ENCODE data around the gene FRMD5. TPM values are rescaled to one million over a fixed set of nuclear protein-coding genes. Genes with fewer than 3 reads are reported as not detected.

The FRMD5 gene
- total RNA-seq, 3 donors from 2014 or later (not counting 1 experiment from before 2014, with no cell fraction given): not detected

DNA sequence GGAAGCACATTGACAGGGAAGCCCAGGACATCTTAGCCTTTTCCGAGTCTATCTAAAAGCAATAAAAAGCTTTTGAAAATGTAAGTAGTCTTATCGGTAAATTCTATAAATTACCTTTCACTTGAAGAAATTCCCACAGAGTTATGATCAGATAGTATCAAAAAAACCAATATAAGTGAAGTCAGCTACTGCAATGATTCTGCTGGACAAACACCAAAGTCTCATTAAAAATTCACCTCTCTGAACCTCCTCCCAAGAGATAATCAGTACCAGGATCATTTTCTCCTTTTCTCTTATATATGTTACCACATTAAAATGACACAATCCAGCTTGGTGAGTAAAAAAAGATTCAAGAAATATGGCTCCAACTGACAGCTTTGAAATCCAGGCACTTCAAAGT lies 69.2 kb downstream of the FRMD5 start:
- 100% methylated on average over 1 of the region's 2 CpGs for WGBS (ENCODE audit: insufficient coverage)
- no peak for ATAC-seq

DNA sequence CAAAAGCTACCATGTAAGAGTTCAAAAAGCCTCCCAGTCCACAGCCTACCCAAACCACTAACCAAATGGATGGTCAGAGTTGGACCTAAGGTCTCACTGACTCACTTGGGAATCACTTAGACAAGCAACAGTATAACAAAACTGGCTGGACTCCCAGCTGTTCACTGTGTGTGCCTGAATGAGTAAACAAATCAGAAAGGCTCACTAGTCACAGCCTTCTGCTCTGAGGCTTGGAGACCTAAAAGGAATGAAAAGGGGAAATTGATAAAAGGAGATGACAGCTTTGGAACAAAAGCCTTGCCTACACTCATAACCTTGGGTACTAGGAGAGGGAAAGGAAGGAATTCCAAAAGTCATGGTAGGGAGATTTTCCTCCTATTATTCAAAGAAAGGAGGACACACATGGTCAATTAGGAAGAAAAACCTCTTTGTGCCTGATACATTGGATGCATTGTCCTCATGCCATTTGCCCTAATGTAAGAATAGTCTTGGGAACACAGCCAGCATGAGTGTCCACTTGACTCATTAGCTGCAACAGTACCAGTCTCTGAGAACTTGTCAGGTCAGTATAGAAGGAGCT lies 92.3 kb downstream of the FRMD5 start:
- Histone ChIP-seq H3K27ac (ENCODE audit: low read length) (no peak overlapping the region), H3K4me3 (ENCODE audit: low read length) (no peak overlapping the region), H3K9me3 (ENCODE audit: control insufficient read depth, insufficient read depth, low read length) (no peaks in the 10 kb centered on the region), H3K4me1 (ENCODE audit: control insufficient read depth, insufficient read depth, low read length) (no peaks in the 10 kb centered on the region), H3K36me3 (ENCODE audit: control insufficient read depth, insufficient read depth, low read length) (no peaks in the 10 kb centered on the region), H3K27me3 (ENCODE audit: control insufficient read depth, insufficient read depth, low read length) (peaks cover 4% of the 10 kb centered on the region)
- H3K36me3 Mint-ChIP-seq: no peaks in the 10 kb centered on the region
- H3K4me1 Mint-ChIP-seq: no peaks in the 10 kb centered on the region
- H3K4me3 Mint-ChIP-seq: no peak overlapping the region
- TF ChIP-seq, protein P1, sequence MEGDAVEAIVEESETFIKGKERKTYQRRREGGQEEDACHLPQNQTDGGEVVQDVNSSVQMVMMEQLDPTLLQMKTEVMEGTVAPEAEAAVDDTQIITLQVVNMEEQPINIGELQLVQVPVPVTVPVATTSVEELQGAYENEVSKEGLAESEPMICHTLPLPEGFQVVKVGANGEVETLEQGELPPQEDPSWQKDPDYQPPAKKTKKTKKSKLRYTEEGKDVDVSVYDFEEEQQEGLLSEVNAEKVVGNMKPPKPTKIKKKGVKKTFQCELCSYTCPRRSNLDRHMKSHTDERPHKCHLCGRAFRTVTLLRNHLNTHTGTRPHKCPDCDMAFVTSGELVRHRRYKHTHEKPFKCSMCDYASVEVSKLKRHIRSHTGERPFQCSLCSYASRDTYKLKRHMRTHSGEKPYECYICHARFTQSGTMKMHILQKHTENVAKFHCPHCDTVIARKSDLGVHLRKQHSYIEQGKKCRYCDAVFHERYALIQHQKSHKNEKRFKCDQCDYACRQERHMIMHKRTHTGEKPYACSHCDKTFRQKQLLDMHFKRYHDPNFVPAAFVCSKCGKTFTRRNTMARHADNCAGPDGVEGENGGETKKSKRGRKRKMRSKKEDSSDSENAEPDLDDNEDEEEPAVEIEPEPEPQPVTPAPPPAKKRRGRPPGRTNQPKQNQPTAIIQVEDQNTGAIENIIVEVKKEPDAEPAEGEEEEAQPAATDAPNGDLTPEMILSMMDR (IDR thresholded peaks at IDR 0.05): no peak
- H3K27ac Mint-ChIP-seq: no peak overlapping the region
- peaks cover 6 to 29% of the 10 kb centered on the region in 2 donors for H3K27me3 Mint-ChIP-seq (ENCODE audit: low read depth in 2 of 2)
- H3K9me3 Mint-ChIP-seq: no peaks in the 10 kb centered on the region
- no peak for ATAC-seq
- no peak for DNase-seq
- intact Hi-C loops (cut with micrococcal nuclease): no loop called here

More for the DNA sequence above, 69.2 kb downstream of the FRMD5 start:
- H3K4me1 Mint-ChIP-seq: no peaks in the 10 kb centered on the region
- DNase-seq: no peak
- peaks cover 4 to 18% of the 10 kb centered on the region in 2 donors for H3K27me3 Mint-ChIP-seq (ENCODE audit: low read depth in 2 of 2)
- peaks cover 4% of the 10 kb centered on the region for H3K27me3 ChIP-seq (ENCODE audit: control insufficient read depth, insufficient read depth, low read length)
- no peaks in the 10 kb centered on the region for H3K36me3 Mint-ChIP-seq
- H3K9me3 Mint-ChIP-seq: no peaks in the 10 kb centered on the region
- no peak overlapping the region for H3K4me3 ChIP-seq (ENCODE audit: low read length)
- H3K9me3 ChIP-seq (ENCODE audit: control insufficient read depth, insufficient read depth, low read length): no peaks in the 10 kb centered on the region
- no peaks in the 10 kb centered on the region for H3K36me3 ChIP-seq (ENCODE audit: control insufficient read depth, insufficient read depth, low read length)
- no peaks in the 10 kb centered on the region for H3K4me1 ChIP-seq (ENCODE audit: control insufficient read depth, insufficient read depth, low read length)
- intact Hi-C loops (cut with micrococcal nuclease): no loop called here
- TF ChIP-seq, protein P1 (IDR thresholded peaks at IDR 0.05): no peak
- H3K4me3 Mint-ChIP-seq: no peak overlapping the region
- H3K27ac Mint-ChIP-seq: no peak overlapping the region
- no peak overlapping the region for H3K27ac ChIP-seq (ENCODE audit: low read length)

DNA sequence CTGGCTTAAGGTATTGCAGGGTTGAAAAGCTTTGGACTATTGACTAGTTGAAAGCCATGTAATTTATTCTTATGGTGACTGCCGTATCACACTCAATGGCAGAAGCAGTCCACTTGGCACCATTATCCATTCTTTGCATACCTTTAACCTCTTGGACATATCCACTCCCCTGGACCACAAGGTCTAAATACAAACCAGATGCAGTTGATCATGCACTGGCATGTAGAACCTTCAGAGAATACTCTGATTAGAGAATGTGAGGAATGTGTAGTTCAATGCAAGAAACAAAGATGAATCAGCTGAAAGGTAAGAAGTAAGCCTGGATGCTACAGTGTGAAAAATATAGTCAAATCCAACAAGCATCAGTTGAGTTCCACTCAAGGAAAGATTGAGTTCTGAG lies 93.1 kb downstream of the FRMD5 start:
- ATAC-seq: no peak
- Histone ChIP-seq H3K27me3 (ENCODE audit: control insufficient read depth, insufficient read depth, low read length) (peaks cover 4% of the 10 kb centered on the region), H3K36me3 (ENCODE audit: control insufficient read depth, insufficient read depth, low read length) (no peaks in the 10 kb centered on the region), H3K4me3 (ENCODE audit: low read length) (no peak overlapping the region), H3K27ac (ENCODE audit: low read length) (no peak overlapping the region), H3K4me1 (ENCODE audit: control insufficient read depth, insufficient read depth, low read length) (no peaks in the 10 kb centered on the region), H3K9me3 (ENCODE audit: control insufficient read depth, insufficient read depth, low read length) (no peaks in the 10 kb centered on the region)
- Mint-ChIP-seq H3K27me3 (ENCODE audit: low read depth in 2 of 2) (peaks cover 6 to 27% of the 10 kb centered on the region in 2 donors), H3K4me1 (no peaks in the 10 kb centered on the region), H3K27ac (no peak overlapping the region), H3K4me3 (no peak overlapping the region), H3K9me3 (no peaks in the 10 kb centered on the region), H3K36me3 (no peaks in the 10 kb centered on the region)
- no peak for DNase-seq
- TF ChIP-seq, protein P1 (IDR thresholded peaks at IDR 0.05): no peak
- intact Hi-C loops (cut with micrococcal nuclease): no loop called here
- 83% methylated on average over 1 of the region's 1 CpG for WGBS (ENCODE audit: insufficient coverage)

DNA sequence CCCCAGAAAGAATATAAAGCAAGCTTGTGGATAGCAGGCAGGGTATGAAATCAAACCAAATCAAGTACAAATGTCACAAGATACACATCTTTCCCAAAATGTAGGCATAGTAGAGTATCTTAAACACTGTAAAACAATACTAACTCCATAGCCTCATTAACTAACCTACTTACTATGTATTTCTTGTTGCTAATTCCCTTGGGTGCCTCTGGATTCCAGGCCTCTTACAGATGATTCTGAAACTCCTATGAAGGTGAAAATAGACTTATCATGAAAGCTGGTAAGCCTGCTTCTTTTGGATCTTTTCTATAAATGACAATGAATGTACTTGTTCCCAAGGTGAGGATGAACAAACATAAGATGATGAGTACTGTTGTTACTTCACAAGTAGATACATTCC lies 93.8 kb downstream of the FRMD5 start:
- H3K27ac Mint-ChIP-seq: no peak overlapping the region
- H3K4me1 Mint-ChIP-seq: no peaks in the 10 kb centered on the region
- Histone ChIP-seq H3K36me3 (ENCODE audit: control insufficient read depth, insufficient read depth, low read length) (no peaks in the 10 kb centered on the region), H3K4me1 (ENCODE audit: control insufficient read depth, insufficient read depth, low read length) (no peaks in the 10 kb centered on the region), H3K9me3 (ENCODE audit: control insufficient read depth, insufficient read depth, low read length) (no peaks in the 10 kb centered on the region), H3K27ac (ENCODE audit: low read length) (no peak overlapping the region), H3K27me3 (ENCODE audit: control insufficient read depth, insufficient read depth, low read length) (peaks cover 4% of the 10 kb centered on the region), H3K4me3 (ENCODE audit: low read length) (no peak overlapping the region)
- no peak overlapping the region for H3K4me3 Mint-ChIP-seq
- no peak for DNase-seq
- TF ChIP-seq, protein P1 (IDR thresholded peaks at IDR 0.05): no peak
- intact Hi-C loops (cut with micrococcal nuclease): no loop called here
- ATAC-seq: no peak
- H3K9me3 Mint-ChIP-seq: no peaks in the 10 kb centered on the region
- H3K27me3 Mint-ChIP-seq (ENCODE audit: low read depth in 2 of 2): peaks cover 4 to 21% of the 10 kb centered on the region in 2 donors
- no peaks in the 10 kb centered on the region for H3K36me3 Mint-ChIP-seq
